ENCODE data around the gene RALGPS2. TPM values are rescaled to one million over a fixed set of nuclear protein-coding genes. Genes with fewer than 3 reads are reported as not detected.

Gene RALGPS2
- total and polyA plus RNA-seq, 2 donors from 2014 or later: 3.6 to 32.8 TPM

DNA sequence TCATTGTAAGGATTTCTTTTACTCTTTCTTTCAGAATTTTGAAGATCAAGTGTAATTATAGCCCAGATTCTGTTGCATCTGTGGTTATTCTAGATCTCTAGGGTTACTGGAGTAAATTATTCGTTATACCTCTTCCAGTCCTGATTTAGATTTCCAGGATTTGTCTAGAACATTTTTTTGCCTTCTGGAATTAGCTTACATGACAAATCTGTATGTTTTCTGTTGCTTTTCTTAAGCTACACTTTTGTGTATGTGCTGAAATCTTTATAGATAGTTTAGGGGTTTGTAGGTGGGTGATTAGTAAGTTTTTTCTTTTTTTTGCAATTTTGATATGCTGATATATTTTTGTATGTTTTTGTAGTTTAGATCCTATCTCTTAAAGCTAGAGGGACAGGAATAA is 13.7 kb downstream of the RALGPS2 start:
- Histone ChIP-seq H3K9me3 (ENCODE audit: control insufficient read depth in 2 of 3, insufficient read depth in 1 of 3, low read length in 3 of 3) (no peaks in the 10 kb centered on the region), H3K9ac (ENCODE audit: low read length in 3 of 3) (no peak overlapping the region), H3K4me3 (ENCODE audit: low read length in 3 of 3) (no peak overlapping the region), H3K27ac (ENCODE audit: low read depth in 2 of 2, low read length in 2 of 2) (no peak overlapping the region), H3K36me3 (ENCODE audit: control insufficient read depth in 2 of 3, insufficient read depth in 3 of 3, low read length in 3 of 3) (no peaks in the 10 kb centered on the region), H3K4me1 (ENCODE audit: control insufficient read depth in 2 of 3, insufficient read depth in 2 of 3, low read depth in 1 of 3, low read length in 3 of 3) (no peaks in the 10 kb centered on the region), H3K27me3 (ENCODE audit: control insufficient read depth, insufficient read depth, low read length) (no peaks in the 10 kb centered on the region)
- intact Hi-C loops (cut with DNase I): no loop called here
- TF ChIP-seq CTCF (IDR thresholded peaks at IDR 0.05; ENCODE audit: borderline replicate concordance, extremely low read depth, insufficient read depth): no peak
- no peak for FAIRE-seq
- no peak for DNase-seq

DNA sequence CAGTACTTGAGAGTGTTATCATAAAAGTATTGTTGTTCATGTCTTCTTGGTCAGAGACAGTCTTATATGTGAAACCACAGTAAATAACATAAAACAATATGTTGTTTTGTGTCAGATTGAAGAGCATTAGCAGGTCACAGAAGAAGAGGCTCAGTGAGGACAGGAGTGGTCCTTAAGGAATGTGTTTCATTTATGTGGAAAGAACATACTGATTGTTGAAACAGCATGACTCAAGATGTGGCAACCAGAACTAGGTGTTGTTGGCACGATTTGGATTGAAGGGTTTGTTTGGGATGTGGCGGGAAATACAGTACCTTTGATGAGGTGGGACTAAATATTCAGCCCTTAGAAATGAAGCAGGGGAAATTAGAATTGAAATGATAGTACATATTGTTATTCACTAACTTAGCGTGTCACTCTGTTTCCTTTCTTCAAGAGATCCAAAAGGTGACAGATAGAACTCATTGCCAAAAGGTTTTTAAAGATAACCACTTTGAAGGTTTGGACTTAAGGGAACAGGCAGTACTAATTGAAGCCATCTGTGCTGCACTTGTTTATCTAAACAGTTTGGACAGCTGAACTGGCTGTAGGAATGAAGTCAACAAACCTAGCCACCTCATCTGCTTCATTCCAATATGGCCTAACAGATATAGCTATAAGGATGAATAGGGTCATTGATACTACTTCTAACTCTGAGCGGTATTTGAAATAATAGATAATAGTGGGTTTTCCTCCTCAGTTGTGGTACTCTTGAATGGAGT is 14.4 kb downstream of the RALGPS2 start:
- intact Hi-C loops (cut with DNase I): no loop called here

DNA sequence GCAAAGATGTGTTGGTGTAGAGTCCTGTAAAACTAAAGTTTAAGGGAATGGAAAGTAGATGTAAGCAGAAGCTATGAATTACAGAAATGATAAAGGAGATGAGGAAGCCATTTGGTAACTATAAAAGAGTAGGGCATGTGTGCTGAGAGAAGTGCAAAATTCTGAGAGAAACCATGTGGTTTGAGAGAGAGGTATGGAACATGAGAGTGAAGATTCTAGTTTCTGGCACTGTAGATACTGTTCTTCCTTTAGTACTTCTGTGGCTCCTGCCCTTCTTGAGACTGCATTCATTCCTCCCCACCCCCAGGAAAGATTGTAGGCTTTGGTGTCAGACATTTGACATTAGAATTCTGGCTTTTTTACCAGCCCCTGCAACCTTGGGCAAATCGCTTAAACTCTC is 15.4 kb downstream of the RALGPS2 start:
- FAIRE-seq (no peak), DNase-seq (no peak)
- Histone ChIP-seq H3K9me3 (ENCODE audit: control insufficient read depth in 2 of 3, insufficient read depth in 1 of 3, low read length in 3 of 3) (no peaks in the 10 kb centered on the region), H3K4me1 (ENCODE audit: control insufficient read depth in 2 of 3, insufficient read depth in 2 of 3, low read depth in 1 of 3, low read length in 3 of 3) (no peaks in the 10 kb centered on the region), H3K36me3 (ENCODE audit: control insufficient read depth in 2 of 3, insufficient read depth in 3 of 3, low read length in 3 of 3) (no peaks in the 10 kb centered on the region), H3K27ac (ENCODE audit: low read depth in 2 of 2, low read length in 2 of 2) (no peak overlapping the region), H3K27me3 (ENCODE audit: control insufficient read depth, insufficient read depth, low read length) (no peaks in the 10 kb centered on the region), H3K9ac (ENCODE audit: low read length in 3 of 3) (no peak overlapping the region), H3K4me3 (ENCODE audit: low read length in 3 of 3) (no peak overlapping the region)
- no peak for TF ChIP-seq CTCF (IDR thresholded peaks at IDR 0.05; ENCODE audit: borderline replicate concordance, extremely low read depth, insufficient read depth)
- intact Hi-C loops (cut with DNase I): no loop called here

More for the DNA sequence above, 14.4 kb downstream of the RALGPS2 start:
- DNase-seq (no peak), FAIRE-seq (no peak)
- Histone ChIP-seq H3K27me3 (ENCODE audit: control insufficient read depth, insufficient read depth, low read length) (no peaks in the 10 kb centered on the region), H3K27ac (ENCODE audit: low read depth in 2 of 2, low read length in 2 of 2) (no peak overlapping the region), H3K9me3 (ENCODE audit: control insufficient read depth in 2 of 3, insufficient read depth in 1 of 3, low read length in 3 of 3) (no peaks in the 10 kb centered on the region), H3K9ac (ENCODE audit: low read length in 3 of 3) (no peak overlapping the region), H3K4me3 (ENCODE audit: low read length in 3 of 3) (no peak overlapping the region), H3K36me3 (ENCODE audit: control insufficient read depth in 2 of 3, insufficient read depth in 3 of 3, low read length in 3 of 3) (no peaks in the 10 kb centered on the region), H3K4me1 (ENCODE audit: control insufficient read depth in 2 of 3, insufficient read depth in 2 of 3, low read depth in 1 of 3, low read length in 3 of 3) (no peaks in the 10 kb centered on the region)
- TF ChIP-seq CTCF (IDR thresholded peaks at IDR 0.05; ENCODE audit: borderline replicate concordance, extremely low read depth, insufficient read depth): no peak
